Muscle of leg (tissue), 16 donors: ENCODE results near the gene STK31. TPM values are rescaled to one million over a fixed set of nuclear protein-coding genes. Genes with fewer than 3 reads are reported as not detected.
A peak's percentile ranks its signal among the peaks of the same experiment; 100 is the strongest.

Experiments
- DNase-seq: peaks from one replicate; pipeline ENCODE4 v3.0.0; 2013
- H3K27ac ChIP-seq: one replicate; pipeline ENCODE4 v1.5.1; 2013; ENCODE audit warnings: mild to moderate bottlenecking, low read length, control low read depth
- H3K27me3 ChIP-seq: one replicate; pipeline ENCODE4 v1.6.1; 2013; ENCODE audit warnings: low read length; ENCODE audit not compliant: control insufficient read depth, insufficient read depth
- H3K36me3 ChIP-seq: one replicate; pipeline ENCODE4 v1.6.1; 2013; ENCODE audit warnings: low read length; ENCODE audit not compliant: control insufficient read depth, insufficient read depth
- H3K4me1 ChIP-seq: one replicate; pipeline ENCODE4 v1.6.1; 2013; ENCODE audit warnings: low read length; ENCODE audit not compliant: control insufficient read depth, insufficient read depth
- H3K4me3 ChIP-seq: one replicate; pipeline ENCODE4 v1.5.1; 2013; ENCODE audit warnings: low read length, control low read depth
- H3K9me3 ChIP-seq: replicated peaks from 2 replicates; pipeline ENCODE4 v1.6.1; 2013; ENCODE audit warnings: low read depth, low read length; ENCODE audit not compliant: control insufficient read depth
- WGBS: methylation state at CpG from one replicate; pipeline ENCODE4 v1.1.5; 2013; ENCODE audit warnings: missing lambda C conversion rate; ENCODE audit not compliant: insufficient coverage; 5-methylcytosine and 5-hydroxymethylcytosine counted together
- long read RNA-seq, 11 donors: transcript quantifications; one replicate each; lab custom pipeline, GENCODE V29; 2026
- polyA plus RNA-seq, 8 donors: library from polyadenylated mRNA; unstranded; fragments of 120-200 nt; gene quantifications; one replicate each; pipeline versions ENCODE4 v1.2.1 to v1.2.3, GENCODE V29; 2013; ENCODE audit warnings: inconsistent platforms in 1 of 8, low replicate concordance in 1 of 8; ENCODE audit not compliant: insufficient read length in 8 of 8, insufficient read depth in 1 of 8
- total RNA-seq: library from RNA; stranded (reverse); fragments of 120-200 nt; gene quantifications from one replicate; pipeline ENCODE4 v1.2.4, GENCODE V29; 2013

The STK31 gene, protein sequence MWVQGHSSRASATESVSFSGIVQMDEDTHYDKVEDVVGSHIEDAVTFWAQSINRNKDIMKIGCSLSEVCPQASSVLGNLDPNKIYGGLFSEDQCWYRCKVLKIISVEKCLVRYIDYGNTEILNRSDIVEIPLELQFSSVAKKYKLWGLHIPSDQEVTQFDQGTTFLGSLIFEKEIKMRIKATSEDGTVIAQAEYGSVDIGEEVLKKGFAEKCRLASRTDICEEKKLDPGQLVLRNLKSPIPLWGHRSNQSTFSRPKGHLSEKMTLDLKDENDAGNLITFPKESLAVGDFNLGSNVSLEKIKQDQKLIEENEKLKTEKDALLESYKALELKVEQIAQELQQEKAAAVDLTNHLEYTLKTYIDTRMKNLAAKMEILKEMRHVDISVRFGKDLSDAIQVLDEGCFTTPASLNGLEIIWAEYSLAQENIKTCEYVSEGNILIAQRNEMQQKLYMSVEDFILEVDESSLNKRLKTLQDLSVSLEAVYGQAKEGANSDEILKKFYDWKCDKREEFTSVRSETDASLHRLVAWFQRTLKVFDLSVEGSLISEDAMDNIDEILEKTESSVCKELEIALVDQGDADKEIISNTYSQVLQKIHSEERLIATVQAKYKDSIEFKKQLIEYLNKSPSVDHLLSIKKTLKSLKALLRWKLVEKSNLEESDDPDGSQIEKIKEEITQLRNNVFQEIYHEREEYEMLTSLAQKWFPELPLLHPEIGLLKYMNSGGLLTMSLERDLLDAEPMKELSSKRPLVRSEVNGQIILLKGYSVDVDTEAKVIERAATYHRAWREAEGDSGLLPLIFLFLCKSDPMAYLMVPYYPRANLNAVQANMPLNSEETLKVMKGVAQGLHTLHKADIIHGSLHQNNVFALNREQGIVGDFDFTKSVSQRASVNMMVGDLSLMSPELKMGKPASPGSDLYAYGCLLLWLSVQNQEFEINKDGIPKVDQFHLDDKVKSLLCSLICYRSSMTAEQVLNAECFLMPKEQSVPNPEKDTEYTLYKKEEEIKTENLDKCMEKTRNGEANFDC
- total RNA-seq (0.40 TPM), polyA plus RNA-seq (1 to 10 TPM in 5 of 8 donors, under 1 TPM in 3; 0.78 to 3.0 (median 1.1) TPM)
- long read RNA-seq, donor 1: 0 reads
- long read RNA-seq, donor 2: 0 reads
- long read RNA-seq, donor 3: 0 reads
- long read RNA-seq, donor 4: 0 reads
- long read RNA-seq, donor 5: 0 reads
- long read RNA-seq, donor 6: 0 reads
- long read RNA-seq, donor 7: 0 reads
- long read RNA-seq, donor 8: 0 reads
- long read RNA-seq, donor 9: 0 reads
- long read RNA-seq, donor 10: 0 reads
- long read RNA-seq, donor 11: 0 reads

DNA sequence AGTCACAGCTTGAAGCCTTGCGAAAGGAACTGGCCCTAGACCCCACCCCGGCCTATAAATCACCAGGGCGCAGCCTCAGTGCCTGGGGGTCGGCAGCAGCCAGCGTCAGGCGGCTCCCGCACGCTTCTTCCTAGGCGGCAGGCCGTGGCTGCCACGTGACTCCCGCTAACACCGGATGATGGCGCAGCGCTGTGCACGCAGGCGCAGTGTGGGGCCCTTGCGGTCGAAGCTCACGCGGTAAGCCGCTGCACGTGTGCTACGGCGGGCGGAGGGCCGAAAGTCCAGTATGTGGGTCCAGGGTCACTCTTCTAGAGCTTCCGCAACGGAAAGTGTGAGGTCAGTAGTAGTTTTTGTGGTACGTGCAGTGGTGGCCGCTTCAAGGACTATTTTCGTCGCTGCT is at the start of gene STK31:
STK31 (plus strand) TSS at position 220 of the 400 bp plus-strand sequence; CDS start at position 287, 67 bp downstream.
- DNase-seq: no peak
- no peak within 1 kb of the TSS for H3K27ac ChIP-seq
- 91% methylated on average over 29 of the region's 33 CpGs for WGBS

DNA sequence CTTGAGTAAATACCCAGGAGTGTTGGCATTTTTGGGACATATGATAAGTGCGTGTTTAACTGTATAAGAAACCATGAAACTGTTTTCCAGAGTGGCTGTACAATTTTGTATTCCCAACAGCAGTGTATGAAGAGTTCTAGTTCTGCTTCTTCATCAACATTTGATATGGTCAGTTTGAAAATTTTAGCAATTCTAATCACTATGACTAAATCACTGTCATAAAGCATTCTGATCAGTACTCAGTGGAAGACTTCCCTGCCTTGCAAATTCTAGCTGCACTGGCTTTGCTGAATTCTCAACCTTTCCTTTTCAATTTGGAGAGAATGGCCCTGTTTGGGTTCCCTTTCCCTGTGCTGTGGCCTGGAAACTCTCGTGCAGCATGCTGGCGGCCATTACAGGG is 48.6 kb upstream of the STK31 start:
- Histone ChIP-seq H3K36me3 (no peaks in the 10 kb centered on the region), H3K27me3 (no peaks in the 10 kb centered on the region), H3K27ac (no peak overlapping the region), H3K9me3 (peaks cover 4% of the 10 kb centered on the region), H3K4me3 (no peak overlapping the region), H3K4me1 (no peaks in the 10 kb centered on the region)
- DNase-seq: no peak
- no CpG with 5 or more reads among the region's 3 CpGs for WGBS

More for the DNA sequence above, at the start of gene STK31:
- Histone ChIP-seq H3K9me3 (peaks cover 3% of the 10 kb centered on the region), H3K36me3 (no peaks in the 10 kb centered on the region), H3K4me1 (no peaks in the 10 kb centered on the region), H3K27me3 (no peaks in the 10 kb centered on the region), H3K4me3 (no peak within 1 kb of the TSS)

DNA sequence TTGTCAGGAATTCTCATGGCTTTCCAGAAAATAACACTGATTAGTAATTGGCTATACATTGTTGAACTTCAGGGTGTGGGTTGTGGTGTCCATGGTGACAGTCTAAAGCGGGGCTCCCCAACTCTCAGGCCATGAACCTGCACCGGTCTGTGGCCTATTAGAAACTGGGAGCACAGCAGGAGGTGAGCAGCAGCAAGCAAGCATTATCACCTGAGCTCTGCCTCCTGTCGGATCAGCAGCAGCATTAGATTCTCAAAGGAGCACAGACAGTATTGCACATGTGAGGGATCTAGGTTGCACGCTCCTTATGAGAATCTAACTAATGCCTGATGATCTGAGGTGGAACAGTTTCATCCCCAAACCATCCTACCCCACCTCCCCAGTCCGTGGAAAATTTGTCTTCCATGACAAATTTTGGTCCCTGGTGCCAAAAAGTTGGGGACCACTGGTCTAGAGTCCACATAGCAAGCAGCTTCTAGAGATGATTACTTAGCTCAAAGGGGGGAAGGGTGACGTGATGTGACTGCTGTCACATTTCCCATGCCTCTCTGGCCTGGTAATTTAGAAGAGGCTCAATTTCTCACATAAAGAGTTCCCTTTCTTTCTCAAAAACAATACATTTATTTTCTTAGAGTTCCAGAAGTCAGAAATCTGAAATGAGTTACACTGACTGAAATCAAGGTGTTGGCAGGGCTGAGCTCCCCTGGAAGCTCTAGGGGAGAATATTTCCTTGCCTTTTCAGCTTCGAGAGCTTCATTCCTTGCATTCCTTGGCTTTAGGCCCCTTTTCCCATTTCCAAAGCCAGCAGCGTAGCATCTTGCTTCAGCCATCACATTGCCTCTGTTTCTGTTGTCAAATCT is 47.7 kb upstream of the STK31 start:
- peak overlapping the region; percentile 55 for H3K27ac ChIP-seq
- H3K27me3 ChIP-seq: no peaks in the 10 kb centered on the region
- H3K4me3 ChIP-seq: no peak overlapping the region
- H3K9me3 ChIP-seq: peaks cover 4% of the 10 kb centered on the region
- H3K4me1 ChIP-seq: no peaks in the 10 kb centered on the region
- peak; percentile 76 for DNase-seq
- 54% methylated on average over 4 of the region's 8 CpGs for WGBS
- H3K36me3 ChIP-seq: no peaks in the 10 kb centered on the region

DNA sequence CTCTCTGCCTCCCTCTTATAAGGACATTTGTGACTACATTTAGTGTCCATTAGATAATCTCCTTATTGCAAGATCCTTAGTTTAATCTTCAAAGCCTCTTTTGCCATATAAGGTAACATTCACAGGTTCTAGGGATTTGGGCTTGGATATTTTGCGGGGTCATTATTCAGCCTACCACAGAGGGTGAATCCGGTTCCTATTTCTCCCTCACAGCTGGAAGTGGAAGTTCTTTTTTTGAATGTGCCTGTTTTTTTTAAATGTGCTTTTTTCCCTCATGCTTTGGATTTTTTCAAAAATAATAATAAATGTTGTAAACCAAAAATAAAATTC is 47.1 kb upstream of the STK31 start:
- Histone ChIP-seq H3K27ac (peak overlapping the region; percentile 55), H3K36me3 (no peaks in the 10 kb centered on the region), H3K4me3 (no peak overlapping the region), H3K4me1 (no peaks in the 10 kb centered on the region), H3K9me3 (peaks cover 4% of the 10 kb centered on the region), H3K27me3 (no peaks in the 10 kb centered on the region)
- no CpG with 5 or more reads among the region's 2 CpGs for WGBS
- no peak for DNase-seq

DNA sequence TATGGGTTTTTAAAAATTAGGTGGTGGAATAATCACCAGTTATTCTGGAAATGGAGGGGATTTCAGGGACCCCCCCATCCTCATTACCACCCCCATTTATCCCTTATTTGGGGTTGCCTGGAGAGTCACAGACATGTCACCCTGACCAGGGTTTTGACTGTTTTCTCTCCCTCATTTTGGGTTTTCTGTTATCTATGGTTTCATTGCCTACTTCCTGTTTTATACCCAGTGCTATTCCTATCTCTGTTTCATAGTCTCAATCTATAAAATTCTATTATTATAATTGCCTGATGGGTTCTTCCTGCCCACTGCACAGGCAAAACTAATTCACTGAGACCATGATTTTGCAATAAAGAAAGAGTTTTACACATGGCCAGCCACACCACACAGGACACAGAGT is 45.9 kb upstream of the STK31 start:
- Histone ChIP-seq H3K36me3 (no peaks in the 10 kb centered on the region), H3K27ac (no peak overlapping the region), H3K27me3 (no peaks in the 10 kb centered on the region), H3K9me3 (no peaks in the 10 kb centered on the region), H3K4me1 (no peaks in the 10 kb centered on the region), H3K4me3 (no peak overlapping the region)
- no peak for DNase-seq

DNA sequence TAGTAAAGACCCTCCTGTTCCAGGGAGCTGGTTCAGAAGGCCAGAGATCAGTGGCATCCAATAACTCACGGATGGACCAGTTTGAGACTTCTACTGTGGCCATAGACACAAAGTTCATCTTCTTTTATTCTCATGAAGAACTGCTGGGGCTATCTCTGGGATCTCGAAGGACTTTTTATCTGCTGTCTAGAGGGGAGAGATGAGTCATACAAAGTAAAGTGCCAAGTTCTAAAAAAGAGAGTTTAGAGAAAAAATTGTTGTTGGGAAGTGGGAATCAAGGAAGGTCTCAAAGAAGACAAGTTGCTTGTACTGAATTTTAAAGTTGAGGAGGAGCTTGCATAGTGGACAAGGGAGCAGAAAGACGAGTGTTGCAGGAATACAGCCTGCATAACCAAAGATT is 38.0 kb upstream of the STK31 start:
- WGBS: no CpG with 5 or more reads among the region's 3 CpGs
- Histone ChIP-seq H3K4me1 (no peaks in the 10 kb centered on the region), H3K4me3 (no peak overlapping the region), H3K9me3 (no peaks in the 10 kb centered on the region), H3K27ac (no peak overlapping the region), H3K27me3 (no peaks in the 10 kb centered on the region), H3K36me3 (no peaks in the 10 kb centered on the region)
- no peak for DNase-seq

DNA sequence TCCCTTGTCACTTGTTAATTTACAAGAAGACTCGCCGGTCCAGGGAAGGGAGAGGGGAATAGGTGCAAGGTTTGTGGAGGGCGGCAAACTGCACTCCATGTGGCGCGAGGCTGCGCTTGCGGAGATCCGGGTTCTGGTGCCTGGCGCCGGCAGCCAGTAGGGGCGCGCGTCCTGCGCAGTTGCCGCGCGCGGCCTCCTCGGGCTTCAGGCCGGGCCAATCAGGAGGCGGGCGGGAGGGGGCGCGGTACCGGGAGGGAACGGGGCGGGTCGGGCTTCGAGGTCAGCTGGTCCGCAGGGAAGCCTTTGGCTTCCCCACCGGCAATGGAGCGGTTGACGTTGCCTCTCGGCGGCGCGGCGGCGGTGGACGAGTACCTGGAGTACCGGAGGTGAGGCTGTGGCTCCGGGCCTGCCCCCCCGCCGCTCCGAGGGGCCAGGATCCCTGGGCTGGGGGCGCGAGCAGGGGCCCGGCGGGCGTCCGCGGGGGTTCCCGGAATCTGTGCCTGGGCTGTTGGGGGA is 30.1 kb upstream of the STK31 start, which contains the start of gene FAM221A:
FAM221A (plus strand) TSS at position 302 of the 516 bp plus-strand sequence; CDS start at position 322, 20 bp downstream.
- DNase-seq: peak; percentile 91

DNA sequence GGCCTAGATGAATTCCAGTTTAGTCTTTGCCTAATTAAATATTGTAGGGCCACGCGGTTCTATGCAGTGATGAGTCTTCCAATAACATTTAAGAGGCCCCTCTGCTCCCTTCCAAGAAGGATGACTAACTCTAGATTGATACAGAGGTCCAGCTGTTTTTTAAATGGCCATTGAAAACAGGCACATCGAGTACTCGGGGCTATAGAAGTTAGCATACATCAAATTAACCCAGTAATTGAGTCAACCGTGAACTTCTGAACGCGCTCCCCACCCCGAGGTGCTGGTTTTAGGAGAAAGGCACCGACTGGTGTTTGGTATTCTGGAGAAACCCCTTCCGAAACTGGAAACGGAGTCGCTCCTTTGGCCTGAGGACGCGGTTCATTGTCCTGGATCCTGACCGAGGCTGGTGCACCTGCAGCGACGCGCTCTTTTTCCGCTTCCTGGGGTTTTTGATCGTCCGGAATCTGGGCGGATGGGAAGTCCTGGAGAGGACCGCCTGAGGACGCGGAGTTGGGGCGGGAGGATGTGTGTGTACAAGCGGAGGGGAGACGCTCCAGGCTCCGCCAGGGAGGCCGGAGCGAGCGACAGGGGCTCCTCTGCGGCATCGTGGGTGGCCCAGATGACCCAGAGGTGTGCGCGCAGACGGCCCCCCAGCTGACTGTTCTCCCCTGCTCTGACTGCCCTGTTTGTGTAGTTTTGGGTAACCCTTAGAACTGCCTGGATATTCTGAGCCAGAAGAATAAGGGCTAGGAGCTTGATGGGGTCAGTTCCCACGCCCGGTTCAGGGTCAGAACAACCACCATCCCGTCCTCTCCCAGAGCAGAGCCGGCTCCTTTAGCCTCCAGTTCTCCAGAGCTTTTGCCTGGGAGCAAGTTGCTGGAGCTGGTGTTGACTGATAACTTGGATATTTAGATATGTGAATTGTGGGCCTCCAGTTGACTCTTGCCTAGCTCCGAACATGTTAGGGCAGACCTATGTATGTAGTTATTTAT is 29.3 kb upstream of the STK31 start:
- peak overlapping the region; percentile 76 for H3K27ac ChIP-seq
- peak; percentile 78 for DNase-seq
- H3K27me3 ChIP-seq: no peaks in the 10 kb centered on the region
- no peaks in the 10 kb centered on the region for H3K9me3 ChIP-seq
- peak overlapping the region; percentile 59 for H3K4me3 ChIP-seq
- H3K4me1 ChIP-seq: peaks cover 12% of the 10 kb centered on the region
- no peaks in the 10 kb centered on the region for H3K36me3 ChIP-seq
- WGBS: under 1% methylated on average over 29 of the region's 42 CpGs

More for the DNA sequence above, 30.1 kb upstream of the STK31 start, which contains the start of gene FAM221A:
- Histone ChIP-seq H3K9me3 (no peaks in the 10 kb centered on the region), H3K4me1 (peaks cover 12% of the 10 kb centered on the region), H3K27me3 (no peaks in the 10 kb centered on the region), H3K36me3 (no peaks in the 10 kb centered on the region), H3K27ac (peak within 1 kb of the TSS; percentile 76), H3K4me3 (peak within 1 kb of the TSS; percentile 59)
- under 1% methylated on average over 49 of the region's 53 CpGs for WGBS
